ENCODE data around the gene FZD2. TPM values are rescaled to one million over a fixed set of nuclear protein-coding genes. Genes with fewer than 3 reads are reported as not detected.
A peak's percentile ranks its signal among the peaks of the same experiment; 100 is the strongest.

FZD2 gene
- total RNA-seq, 2 donors from 2014 or later = 1.9 to 4.0 TPM

DNA sequence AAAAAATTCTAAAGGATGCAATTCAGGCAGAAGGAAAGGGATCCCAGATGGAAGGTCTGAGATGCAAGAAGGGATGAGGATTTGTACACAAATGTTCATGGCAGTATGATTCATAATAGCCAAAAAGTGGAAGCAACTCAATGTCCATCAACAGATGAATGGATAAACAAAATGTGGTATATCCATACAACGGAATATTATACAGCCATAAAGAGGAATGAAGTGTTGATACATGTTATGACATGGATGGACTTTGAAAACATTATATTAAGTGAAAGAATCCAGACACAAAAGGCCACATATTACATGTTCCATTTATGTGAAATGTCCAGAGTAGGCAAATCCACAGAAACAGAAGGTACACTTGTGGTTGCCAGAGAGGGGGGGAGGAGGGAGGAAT is 30.2 kb upstream of the FZD2 start:
- Histone ChIP-seq H3K27me3 (no peaks in the 10 kb centered on the region), H3K4me1 (no peaks in the 10 kb centered on the region), H3K9me3 (no peaks in the 10 kb centered on the region), H3K4me3 (no peak overlapping the region), H3K36me3 (no peaks in the 10 kb centered on the region), H3K27ac (no peak overlapping the region)
- TF ChIP-seq, protein P1, sequence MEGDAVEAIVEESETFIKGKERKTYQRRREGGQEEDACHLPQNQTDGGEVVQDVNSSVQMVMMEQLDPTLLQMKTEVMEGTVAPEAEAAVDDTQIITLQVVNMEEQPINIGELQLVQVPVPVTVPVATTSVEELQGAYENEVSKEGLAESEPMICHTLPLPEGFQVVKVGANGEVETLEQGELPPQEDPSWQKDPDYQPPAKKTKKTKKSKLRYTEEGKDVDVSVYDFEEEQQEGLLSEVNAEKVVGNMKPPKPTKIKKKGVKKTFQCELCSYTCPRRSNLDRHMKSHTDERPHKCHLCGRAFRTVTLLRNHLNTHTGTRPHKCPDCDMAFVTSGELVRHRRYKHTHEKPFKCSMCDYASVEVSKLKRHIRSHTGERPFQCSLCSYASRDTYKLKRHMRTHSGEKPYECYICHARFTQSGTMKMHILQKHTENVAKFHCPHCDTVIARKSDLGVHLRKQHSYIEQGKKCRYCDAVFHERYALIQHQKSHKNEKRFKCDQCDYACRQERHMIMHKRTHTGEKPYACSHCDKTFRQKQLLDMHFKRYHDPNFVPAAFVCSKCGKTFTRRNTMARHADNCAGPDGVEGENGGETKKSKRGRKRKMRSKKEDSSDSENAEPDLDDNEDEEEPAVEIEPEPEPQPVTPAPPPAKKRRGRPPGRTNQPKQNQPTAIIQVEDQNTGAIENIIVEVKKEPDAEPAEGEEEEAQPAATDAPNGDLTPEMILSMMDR (IDR thresholded peaks at IDR 0.05) = no peak
- no peak for DNase-seq (ENCODE audit: low spot score)

DNA sequence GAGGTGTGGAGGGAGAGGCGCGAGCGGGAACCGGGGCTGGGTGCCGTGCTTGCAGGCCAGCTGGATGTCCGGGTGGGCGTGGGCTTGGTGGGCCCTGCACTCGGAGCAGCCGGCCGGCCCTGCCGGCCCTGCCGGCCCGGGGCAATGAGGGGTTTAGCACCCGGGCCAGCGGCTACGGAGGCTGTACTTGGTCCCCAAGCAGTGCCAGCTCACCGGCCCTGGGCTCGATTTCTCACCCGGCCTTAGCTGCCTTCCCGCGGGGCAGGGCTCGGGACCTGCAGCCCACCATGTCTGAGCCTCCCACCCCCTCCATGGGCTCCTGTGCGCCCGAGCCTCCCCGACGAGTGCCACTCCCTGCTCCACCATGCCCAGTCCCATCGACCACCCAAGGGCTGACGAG is 29.3 kb upstream of the FZD2 start:
- Histone ChIP-seq H3K27ac (no peak overlapping the region), H3K9me3 (no peaks in the 10 kb centered on the region), H3K4me1 (no peaks in the 10 kb centered on the region), H3K27me3 (no peaks in the 10 kb centered on the region), H3K4me3 (no peak overlapping the region), H3K36me3 (no peaks in the 10 kb centered on the region)
- no peak for DNase-seq (ENCODE audit: low spot score)
- TF ChIP-seq, protein P1 (IDR thresholded peaks at IDR 0.05) = no peak

DNA sequence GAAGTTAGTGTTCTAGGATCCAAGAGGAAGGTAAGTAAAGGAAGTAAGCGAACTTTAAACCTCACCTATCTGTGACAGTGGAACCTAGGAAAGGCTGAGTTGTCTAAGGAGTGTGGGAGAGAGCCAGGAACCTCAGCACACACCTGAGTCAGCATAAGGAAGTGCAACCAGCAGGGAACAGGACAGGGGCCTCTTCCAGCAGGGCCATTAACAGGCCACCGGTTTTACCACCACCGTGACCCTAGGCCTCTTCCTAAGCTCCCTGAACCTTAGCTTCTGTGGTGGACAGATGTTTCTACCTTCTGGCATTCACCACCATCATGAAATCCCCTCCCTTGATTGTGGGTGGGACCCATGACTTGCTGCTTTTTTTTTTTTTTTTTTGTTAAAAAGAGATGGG is 27.4 kb upstream of the FZD2 start:
- Histone ChIP-seq H3K27ac (no peak overlapping the region), H3K9me3 (no peaks in the 10 kb centered on the region), H3K4me3 (no peak overlapping the region), H3K36me3 (no peaks in the 10 kb centered on the region), H3K4me1 (peaks cover 0 to 10% of the 10 kb centered on the region in 2 donors), H3K27me3 (no peaks in the 10 kb centered on the region)
- DNase-seq (ENCODE audit: low spot score) = no peak
- TF ChIP-seq, protein P1 (IDR thresholded peaks at IDR 0.05) = no peak

DNA sequence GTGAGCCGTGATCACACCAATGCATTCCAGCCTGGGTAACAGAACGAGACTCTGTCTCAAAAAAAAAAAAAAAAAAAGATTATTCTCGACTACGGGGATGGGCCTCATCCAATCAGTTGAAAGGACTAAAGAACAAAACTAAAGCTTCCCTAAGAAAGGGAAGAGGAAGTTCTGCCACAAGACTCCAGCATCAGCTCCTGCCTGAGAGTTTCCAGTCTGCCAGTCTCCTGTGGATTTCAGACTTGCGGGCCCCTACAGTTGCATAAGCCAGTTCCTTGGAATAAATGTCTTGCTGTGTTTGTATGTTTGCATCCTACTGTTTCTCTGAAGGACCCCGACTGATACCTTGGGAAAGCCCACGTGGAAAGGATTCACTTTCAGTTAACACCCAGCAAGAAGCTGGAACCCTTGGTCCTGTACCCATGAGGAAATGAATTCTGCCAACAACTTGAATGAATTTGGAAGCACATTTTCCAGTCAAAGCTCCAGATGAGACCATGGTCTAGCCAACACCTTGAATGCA is 26.3 kb upstream of the FZD2 start:
- Histone ChIP-seq H3K9me3 (no peaks in the 10 kb centered on the region), H3K4me1 (peaks cover 0 to 10% of the 10 kb centered on the region in 2 donors), H3K4me3 (no peak overlapping the region), H3K36me3 (no peaks in the 10 kb centered on the region), H3K27me3 (no peaks in the 10 kb centered on the region), H3K27ac (no peak overlapping the region)
- TF ChIP-seq, protein P1 (IDR thresholded peaks at IDR 0.05) = no peak
- DNase-seq (ENCODE audit: low spot score) = no peak

DNA sequence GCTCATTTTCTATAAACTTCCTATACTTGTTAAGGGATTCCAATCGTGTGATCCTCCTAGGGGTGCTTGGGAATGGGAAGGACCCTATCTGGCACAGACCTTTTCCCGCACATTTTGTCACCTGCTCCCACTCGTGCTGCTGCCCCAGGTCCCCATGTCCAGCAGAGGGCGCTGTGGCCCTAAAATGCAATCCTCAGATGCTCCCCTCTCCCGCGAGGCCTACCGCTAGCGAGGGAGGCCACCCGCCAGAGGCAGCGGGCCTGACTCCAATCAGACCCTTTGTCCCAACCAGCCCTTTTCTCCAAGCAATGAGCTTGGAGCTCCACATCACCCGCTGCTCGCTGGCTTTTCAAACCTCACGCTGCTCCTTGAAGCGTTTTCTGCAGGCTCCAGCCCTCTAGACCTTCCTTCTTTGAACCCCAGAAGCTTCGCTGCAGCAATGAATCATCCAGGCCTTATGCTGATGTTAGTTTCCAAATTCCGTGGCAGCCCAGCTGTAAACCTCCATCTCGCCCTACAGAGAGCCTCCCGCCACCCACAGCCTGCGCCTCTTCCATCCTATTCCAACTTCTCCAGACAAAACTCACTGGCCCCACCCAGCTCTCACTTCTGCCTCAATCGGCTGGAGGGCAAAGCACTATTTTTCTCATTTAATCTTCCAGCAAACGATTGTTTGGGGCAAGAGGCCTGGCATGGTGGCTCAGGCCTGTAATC is 23.6 kb upstream of the FZD2 start:
- no peak overlapping the region for H3K4me3 ChIP-seq
- no peaks in the 10 kb centered on the region for H3K36me3 ChIP-seq
- H3K4me1 ChIP-seq = peaks cover 0 to 10% of the 10 kb centered on the region in 2 donors
- peak; percentile 89 for DNase-seq (ENCODE audit: low spot score)
- H3K27ac ChIP-seq = peak overlapping the region; percentile 26 to 41
- H3K27me3 ChIP-seq = no peaks in the 10 kb centered on the region
- TF ChIP-seq, protein P1 (IDR thresholded peaks at IDR 0.05) = peak; percentile 84 to 98
- H3K9me3 ChIP-seq = no peaks in the 10 kb centered on the region
